ENCODE data around the gene FN1.

Gene FN1

GRCh38 chr2:215432759-215433594 is 2.9 kb downstream of the FN1 start:
- Mint-ChIP-seq H3K9me3 (ENCODE audit: low read depth) (no peaks in the 10 kb centered on the region), H3K36me3 (peaks cover 2% of the 10 kb centered on the region), H3K4me1 (ENCODE audit: low read depth) (peaks cover 15% of the 10 kb centered on the region), H3K27ac (no peak overlapping the region), H3K27me3 (peaks cover 46% of the 10 kb centered on the region), H3K4me3 (no peak overlapping the region)

- peaks cover 48% of the 10 kb centered on the region for H3K27me3 Mint-ChIP-seq
- H3K4me1 Mint-ChIP-seq (ENCODE audit: low read depth) = peaks cover 13% of the 10 kb centered on the region
- no peak overlapping the region for H3K27ac Mint-ChIP-seq
- no peak overlapping the region for H3K4me3 Mint-ChIP-seq
- no peaks in the 10 kb centered on the region for H3K9me3 Mint-ChIP-seq (ENCODE audit: low read depth)
- H3K36me3 Mint-ChIP-seq = peaks cover 2% of the 10 kb centered on the region
These were observed 3.8 kb downstream of the FN1 start for GRCh38 chr2:215431778-215432758.

GRCh38 chr2:215431290-215431689 is 4.6 kb downstream of the FN1 start:
- Mint-ChIP-seq H3K27me3 (peaks cover 42% of the 10 kb centered on the region), H3K9me3 (ENCODE audit: low read depth) (no peaks in the 10 kb centered on the region), H3K4me1 (ENCODE audit: low read depth) (peaks cover 6% of the 10 kb centered on the region), H3K36me3 (peaks cover 2% of the 10 kb centered on the region), H3K4me3 (no peak overlapping the region), H3K27ac (no peak overlapping the region)

- Mint-ChIP-seq H3K4me3 (no peak overlapping the region), H3K27me3 (peaks cover 43% of the 10 kb centered on the region), H3K27ac (no peak overlapping the region), H3K36me3 (peaks cover 2% of the 10 kb centered on the region), H3K9me3 (ENCODE audit: low read depth) (no peaks in the 10 kb centered on the region), H3K4me1 (ENCODE audit: low read depth) (peaks cover 6% of the 10 kb centered on the region)
These were observed 5.2 kb downstream of the FN1 start for GRCh38 chr2:215430528-215431187.

GRCh38 chr2:215429424-215429823 is 6.4 kb downstream of the FN1 start:
- Mint-ChIP-seq H3K4me1 (ENCODE audit: low read depth) (no peaks in the 10 kb centered on the region), H3K9me3 (ENCODE audit: low read depth) (no peaks in the 10 kb centered on the region), H3K4me3 (no peak overlapping the region), H3K36me3 (peaks cover 2% of the 10 kb centered on the region), H3K27ac (no peak overlapping the region), H3K27me3 (peaks cover 34% of the 10 kb centered on the region)

- no peaks in the 10 kb centered on the region for H3K4me1 Mint-ChIP-seq (ENCODE audit: low read depth)
- no peak overlapping the region for H3K4me3 Mint-ChIP-seq
- H3K27me3 Mint-ChIP-seq = peaks cover 38% of the 10 kb centered on the region
- H3K27ac Mint-ChIP-seq = no peak overlapping the region
- no peaks in the 10 kb centered on the region for H3K9me3 Mint-ChIP-seq (ENCODE audit: low read depth)
- peaks cover 2% of the 10 kb centered on the region for H3K36me3 Mint-ChIP-seq
These were observed 7.6 kb downstream of the FN1 start for GRCh38 chr2:215428060-215428910.

GRCh38 chr2:215427585-215427984 is 8.3 kb downstream of the FN1 start:
- Mint-ChIP-seq H3K4me3 (no peak overlapping the region), H3K27me3 (peaks cover 35% of the 10 kb centered on the region), H3K4me1 (ENCODE audit: low read depth) (no peaks in the 10 kb centered on the region), H3K36me3 (peaks cover 2% of the 10 kb centered on the region), H3K9me3 (ENCODE audit: low read depth) (no peaks in the 10 kb centered on the region), H3K27ac (no peak overlapping the region)

- H3K27ac Mint-ChIP-seq = no peak overlapping the region
- H3K4me3 Mint-ChIP-seq = no peak overlapping the region
- no peaks in the 10 kb centered on the region for H3K4me1 Mint-ChIP-seq (ENCODE audit: low read depth)
- no peaks in the 10 kb centered on the region for H3K9me3 Mint-ChIP-seq (ENCODE audit: low read depth)
- H3K27me3 Mint-ChIP-seq = peaks cover 30% of the 10 kb centered on the region
- no peaks in the 10 kb centered on the region for H3K36me3 Mint-ChIP-seq
These were observed 10.7 kb downstream of the FN1 start for GRCh38 chr2:215425021-215425782.

- H3K27ac Mint-ChIP-seq = no peak overlapping the region
- H3K4me1 Mint-ChIP-seq (ENCODE audit: low read depth) = no peaks in the 10 kb centered on the region
- H3K36me3 Mint-ChIP-seq = no peaks in the 10 kb centered on the region
- no peaks in the 10 kb centered on the region for H3K9me3 Mint-ChIP-seq (ENCODE audit: low read depth)
- H3K27me3 Mint-ChIP-seq = peaks cover 25% of the 10 kb centered on the region
- no peak overlapping the region for H3K4me3 Mint-ChIP-seq
These were observed 11.8 kb downstream of the FN1 start for GRCh38 chr2:215423928-215424540.

- Mint-ChIP-seq H3K9me3 (ENCODE audit: low read depth) (no peaks in the 10 kb centered on the region), H3K4me3 (no peak overlapping the region), H3K36me3 (no peaks in the 10 kb centered on the region), H3K27ac (no peak overlapping the region), H3K27me3 (peaks cover 24% of the 10 kb centered on the region), H3K4me1 (ENCODE audit: low read depth) (no peaks in the 10 kb centered on the region)
These were observed 12.6 kb downstream of the FN1 start for GRCh38 chr2:215423234-215423633.

GRCh38 chr2:215422676-215423075 is 13.2 kb downstream of the FN1 start:
- H3K9me3 Mint-ChIP-seq (ENCODE audit: low read depth) = no peaks in the 10 kb centered on the region
- no peak overlapping the region for H3K27ac Mint-ChIP-seq
- H3K4me1 Mint-ChIP-seq (ENCODE audit: low read depth) = no peaks in the 10 kb centered on the region
- H3K36me3 Mint-ChIP-seq = no peaks in the 10 kb centered on the region
- no peak overlapping the region for H3K4me3 Mint-ChIP-seq
- H3K27me3 Mint-ChIP-seq = peaks cover 22% of the 10 kb centered on the region

- Mint-ChIP-seq H3K27me3 (peaks cover 23% of the 10 kb centered on the region), H3K27ac (no peak overlapping the region), H3K36me3 (no peaks in the 10 kb centered on the region), H3K9me3 (ENCODE audit: low read depth) (no peaks in the 10 kb centered on the region), H3K4me1 (ENCODE audit: low read depth) (no peaks in the 10 kb centered on the region), H3K4me3 (no peak overlapping the region)
These were observed 13.9 kb downstream of the FN1 start for GRCh38 chr2:215421859-215422461.

- Mint-ChIP-seq H3K9me3 (ENCODE audit: low read depth) (no peaks in the 10 kb centered on the region), H3K4me3 (no peak overlapping the region), H3K27ac (no peak overlapping the region), H3K27me3 (peaks cover 18% of the 10 kb centered on the region), H3K36me3 (no peaks in the 10 kb centered on the region), H3K4me1 (ENCODE audit: low read depth) (no peaks in the 10 kb centered on the region)
These were observed 15.4 kb downstream of the FN1 start for GRCh38 chr2:215420471-215420935.

Data from activated naive CD8-positive, alpha-beta T cell (primary cell).